Measurements from ENCODE around the gene TARS3.

- TF ChIP-seq POLR2A (IDR thresholded peaks at IDR 0.05; ENCODE audit: low read depth, low read length): no peak
- no peak for TF ChIP-seq POLR2AphosphoS5 (IDR thresholded peaks at IDR 0.05; ENCODE audit: low read depth, low read length)
These were observed 56.4 kb downstream of the TARS3 start for GRCh38 chr15:101667881-101668280.
